PC-9 (cell line): ENCODE results near the gene CRTC3. TPM values are rescaled to one million over a fixed set of nuclear protein-coding genes. Genes with fewer than 3 reads are reported as not detected.
A peak's percentile ranks its signal among the peaks of the same experiment; 100 is the strongest.

ENCODE experiments used
- Bru-seq: library from RNA; stranded (reverse); fragments of 400-500 nt; gene quantifications from one replicate; lab custom pipeline; 2021; lab: Mats Ljungman, UMichigan
- BruChase-seq, 2 experiments: library from RNA; stranded (reverse); fragments of 400-500 nt; gene quantifications; one replicate each; lab custom pipeline; 2021; lab: Mats Ljungman, UMichigan
- BruUV-seq: library from RNA; stranded (reverse); fragments of 400-500 nt; replicated peaks from 2 replicates; lab custom pipeline; 2021; lab: Mats Ljungman, UMichigan
- CTCF ChIA-PET: fragments of 300-600 bp; sonication (Branson Sonifier 250); formaldehyde crosslinking; loops from one replicate; lab custom pipeline; 2022; ENCODE audit warnings: antibody characterized with exemption; lab: Charles Lee
- POLR2A ChIA-PET: fragments of 300-600 bp; sonication (Branson Sonifier 250); formaldehyde crosslinking; loops from one replicate; lab custom pipeline; 2022; ENCODE audit warnings: antibody characterized with exemption; ENCODE audit not compliant: unreplicated experiment; lab: Charles Lee
- DNase-seq, 2 experiments: peaks; one replicate each; pipeline versions ENCODE4 v3.0.0 to v3.0.0-alpha.2; 2015 to 2022; ENCODE audit warnings: mixed read lengths in 1 of 2
- H2AFZ ChIP-seq: fragments of 200-600 bp; sonication (generic); 2 replicates; pipeline ENCODE4 v1.8.1; 2017; ENCODE audit warnings: antibody characterized with exemption
- H3F3A ChIP-seq: fragments of 200-600 bp; sonication (generic); 2 replicates; pipeline ENCODE4 v1.8.1; 2017; ENCODE audit warnings: antibody characterized with exemption, mild to moderate bottlenecking, low read depth; ENCODE audit not compliant: insufficient read depth
- H3K27ac ChIP-seq: fragments of 200-600 bp; sonication (generic); 2 replicates; pipeline ENCODE4 v1.6.1; 2016; ENCODE audit warnings: mixed run types
- H3K27me3 ChIP-seq: fragments of 200-600 bp; sonication (generic); 2 replicates; pipeline ENCODE4 v1.6.1; 2016; ENCODE audit warnings: low read depth, mixed run types; ENCODE audit not compliant: insufficient read depth
- H3K36me3 ChIP-seq: fragments of 200-600 bp; sonication (generic); 2 replicates; pipeline ENCODE4 v1.6.1; 2016; ENCODE audit warnings: low read depth, mixed run types
- H3K4me1 ChIP-seq: fragments of 200-600 bp; sonication (generic); replicated peaks from 2 replicates; pipeline ENCODE4 v1.6.1; 2016; ENCODE audit warnings: mixed run types; ENCODE audit not compliant: insufficient read depth
- H3K4me2 ChIP-seq: fragments of 200-600 bp; sonication (generic); 2 replicates; pipeline ENCODE4 v1.6.1; 2017; ENCODE audit warnings: mixed run types
- H3K4me3 ChIP-seq: fragments of 200-600 bp; sonication (generic); 2 replicates; pipeline ENCODE4 v1.6.1; 2016; ENCODE audit warnings: mixed run types
- H3K79me2 ChIP-seq: fragments of 200-600 bp; sonication (generic); 2 replicates; pipeline ENCODE4 v1.6.1; 2017; ENCODE audit warnings: low read depth, mixed run types
- H3K9me2 ChIP-seq: fragments of 200-600 bp; sonication (generic); 2 replicates; pipeline ENCODE4 v1.8.1; 2017; ENCODE audit warnings: mild to moderate bottlenecking; ENCODE audit not compliant: insufficient read depth
- H3K9me3 ChIP-seq: fragments of 200-600 bp; sonication (generic); 2 replicates; pipeline ENCODE4 v1.8.1; 2016; ENCODE audit warnings: low read depth; ENCODE audit not compliant: insufficient read depth
- H4K20me1 ChIP-seq: fragments of 200-600 bp; sonication (generic); 2 replicates; pipeline ENCODE4 v1.8.1; 2017; ENCODE audit not compliant: insufficient read depth
- EZH2 ChIP-seq: fragments of 200-600 bp; sonication (generic); IDR thresholded peaks from 2 replicates; pipeline ENCODE4 v1.8.0; 2017; ENCODE audit warnings: antibody characterized with exemption, low read depth
- intact Hi-C: fragments of 100-400 bp; cut with micrococcal nuclease; formaldehyde crosslinking; loops from one replicate; pipeline ENCODE4 v1.10.0; 2022; ENCODE audit not compliant: unreplicated experiment
- long read RNA-seq: library from polyadenylated mRNA; stranded (forward); transcript quantifications from one replicate; pipeline ENCODE4 v2.0.0, GENCODE V29; 2022
- total RNA-seq: library from RNA; stranded (reverse); gene quantifications from 2 replicates; pipeline ENCODE4 v1.2.3, GENCODE V29; 2021
- TF ChIP-seq, protein P1 (sequence below): fragments of 200-600 bp; sonication (generic); conservative IDR thresholded peaks from 2 replicates; pipeline ENCODE4 v1.6.1; 2017; ENCODE audit warnings: mixed run types, antibody characterized with exemption, mild to moderate bottlenecking, moderate library complexity

The CRTC3 gene, protein sequence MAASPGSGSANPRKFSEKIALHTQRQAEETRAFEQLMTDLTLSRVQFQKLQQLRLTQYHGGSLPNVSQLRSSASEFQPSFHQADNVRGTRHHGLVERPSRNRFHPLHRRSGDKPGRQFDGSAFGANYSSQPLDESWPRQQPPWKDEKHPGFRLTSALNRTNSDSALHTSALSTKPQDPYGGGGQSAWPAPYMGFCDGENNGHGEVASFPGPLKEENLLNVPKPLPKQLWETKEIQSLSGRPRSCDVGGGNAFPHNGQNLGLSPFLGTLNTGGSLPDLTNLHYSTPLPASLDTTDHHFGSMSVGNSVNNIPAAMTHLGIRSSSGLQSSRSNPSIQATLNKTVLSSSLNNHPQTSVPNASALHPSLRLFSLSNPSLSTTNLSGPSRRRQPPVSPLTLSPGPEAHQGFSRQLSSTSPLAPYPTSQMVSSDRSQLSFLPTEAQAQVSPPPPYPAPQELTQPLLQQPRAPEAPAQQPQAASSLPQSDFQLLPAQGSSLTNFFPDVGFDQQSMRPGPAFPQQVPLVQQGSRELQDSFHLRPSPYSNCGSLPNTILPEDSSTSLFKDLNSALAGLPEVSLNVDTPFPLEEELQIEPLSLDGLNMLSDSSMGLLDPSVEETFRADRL
- 18.6 and 22.4 TPM in 2 replicates for total RNA-seq
- percentile 66 among the genes with signal in this experiment for Bru-seq, nascent RNA
- BruChase-seq, experiment 1, labeled RNA remaining after a 2-hour chase: percentile 65 among the genes with signal in this experiment
- percentile 59 among the genes with signal in this experiment for BruChase-seq, experiment 2, labeled RNA remaining after a 6-hour chase
- long read RNA-seq, partial matches to known transcripts: 0 of 7 reads
- long read RNA-seq, other reads (novel, unspliced or antisense): 7 of 7 reads

DNA sequence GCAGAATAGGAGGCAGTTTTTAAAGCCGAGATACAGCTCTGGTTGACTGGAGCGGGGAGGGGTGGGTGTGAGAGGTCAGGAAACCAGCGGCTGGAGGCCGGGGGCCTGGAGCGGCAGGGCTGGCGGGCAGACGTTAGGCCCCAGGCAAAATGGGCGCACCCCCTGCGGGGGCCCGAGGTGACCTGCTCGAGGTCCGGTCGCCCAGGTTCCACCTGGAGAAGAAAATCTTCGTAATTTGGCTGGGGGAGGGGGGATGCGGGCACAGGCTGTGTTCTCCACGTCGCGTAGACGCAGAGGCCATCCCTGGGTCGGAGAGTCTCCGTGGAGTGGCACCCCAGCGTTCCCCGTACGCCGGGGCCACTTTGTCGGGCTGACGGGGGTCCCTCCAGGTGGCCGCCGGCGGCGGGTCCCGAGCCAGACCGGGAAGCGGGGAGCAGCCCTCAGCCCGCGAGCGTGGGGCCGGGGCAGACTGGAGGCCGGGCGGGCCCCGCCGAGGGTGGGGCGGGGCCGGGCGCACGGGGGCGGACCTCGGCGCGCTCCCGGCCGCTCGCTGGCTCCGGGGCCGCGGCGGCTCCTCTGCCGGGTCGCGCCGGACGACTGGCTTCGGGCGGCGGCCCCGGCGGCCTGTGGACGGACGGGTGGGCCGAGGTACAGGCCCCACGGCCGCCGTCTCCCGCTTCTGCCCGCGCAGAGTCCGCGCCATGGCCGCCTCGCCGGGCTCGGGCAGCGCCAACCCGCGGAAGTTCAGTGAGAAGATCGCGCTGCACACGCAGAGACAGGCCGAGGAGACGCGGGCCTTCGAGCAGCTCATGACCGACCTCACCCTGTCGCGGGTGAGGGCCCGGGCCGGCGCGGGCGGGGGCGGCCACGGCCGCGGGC, at the start of gene CRTC3:
Gene CRTC3, plus strand, starts transcription at position 553 of the 879 bp plus-strand sequence. Its CDS starts 149 bp downstream, at position 702.
- Histone ChIP-seq H3K36me3 (no peaks in the 10 kb centered on the region), H3K79me2 (peaks cover 39% of the 10 kb centered on the region), H3K4me2 (peak within 1 kb of the TSS; percentile 81), H3K27ac (no peak within 1 kb of the TSS), H3K4me3 (peak within 1 kb of the TSS; percentile 61), H3K9me3 (no peaks in the 10 kb centered on the region), H3F3A (peaks cover 8% of the 10 kb centered on the region; the same call in 1 of the 2 replicates), H2AFZ (peak within 1 kb of the TSS; percentile 86), H4K20me1 (0 out of 2 replicates have a peak, but pooled peaks cover 4% of the 10 kb centered on the region), H3K4me1 (peaks cover 18% of the 10 kb centered on the region), H3K27me3 (no peaks in the 10 kb centered on the region), H3K9me2 (no peaks in the 10 kb centered on the region)
- intact Hi-C loops: no loop called here
- POLR2A ChIA-PET: interaction anchor here (0.6 kb wide), 1 partner anchor 612 kb away, joined by 12 read pairs; no protein-coding TSS in a partner anchor
- TF ChIP-seq EZH2: no peak
- TF ChIP-seq, protein P1, sequence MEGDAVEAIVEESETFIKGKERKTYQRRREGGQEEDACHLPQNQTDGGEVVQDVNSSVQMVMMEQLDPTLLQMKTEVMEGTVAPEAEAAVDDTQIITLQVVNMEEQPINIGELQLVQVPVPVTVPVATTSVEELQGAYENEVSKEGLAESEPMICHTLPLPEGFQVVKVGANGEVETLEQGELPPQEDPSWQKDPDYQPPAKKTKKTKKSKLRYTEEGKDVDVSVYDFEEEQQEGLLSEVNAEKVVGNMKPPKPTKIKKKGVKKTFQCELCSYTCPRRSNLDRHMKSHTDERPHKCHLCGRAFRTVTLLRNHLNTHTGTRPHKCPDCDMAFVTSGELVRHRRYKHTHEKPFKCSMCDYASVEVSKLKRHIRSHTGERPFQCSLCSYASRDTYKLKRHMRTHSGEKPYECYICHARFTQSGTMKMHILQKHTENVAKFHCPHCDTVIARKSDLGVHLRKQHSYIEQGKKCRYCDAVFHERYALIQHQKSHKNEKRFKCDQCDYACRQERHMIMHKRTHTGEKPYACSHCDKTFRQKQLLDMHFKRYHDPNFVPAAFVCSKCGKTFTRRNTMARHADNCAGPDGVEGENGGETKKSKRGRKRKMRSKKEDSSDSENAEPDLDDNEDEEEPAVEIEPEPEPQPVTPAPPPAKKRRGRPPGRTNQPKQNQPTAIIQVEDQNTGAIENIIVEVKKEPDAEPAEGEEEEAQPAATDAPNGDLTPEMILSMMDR: no peak
- DNase-seq: peak in 1 of 2 experiments; percentile 51
- CTCF ChIA-PET: interaction anchor here (0.6 to 0.8 kb wide), 3 partner anchors 94 to 1576 kb away, joined by 5 to 17 read pairs (median 5); no protein-coding TSS in a partner anchor
- BruUV-seq: TSS peak; percentile 85

DNA sequence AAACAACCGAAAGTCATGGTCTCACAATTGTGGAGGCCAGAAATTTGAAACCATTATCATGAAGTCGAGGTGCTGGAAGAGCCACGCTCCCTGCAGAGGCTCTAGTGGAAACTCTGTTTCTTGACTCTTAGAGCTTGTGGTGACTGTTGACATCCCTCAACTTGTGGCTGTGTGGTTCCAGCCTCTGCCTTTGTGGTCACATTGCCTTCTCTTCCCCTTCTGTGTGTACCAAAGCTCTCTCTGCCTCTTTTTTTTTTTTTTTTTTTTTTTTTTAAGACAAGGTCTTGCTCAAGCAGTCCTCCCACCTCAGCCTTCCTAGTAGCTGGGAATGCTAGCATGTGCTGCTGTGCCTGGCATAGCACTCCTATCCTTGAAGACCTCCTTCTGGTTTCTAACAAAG, 48.7 kb upstream of the CRTC3 start:
- CTCF ChIA-PET: interaction anchor here (0.6 to 2.7 kb wide), 4 partner anchors 33 to 161 kb away, joined by 4 to 24 read pairs (median 4); no protein-coding TSS in a partner anchor
- Histone ChIP-seq H3K4me2 (peak overlapping the region; percentile 71; the same call in 1 of the 2 replicates), H2AFZ (no peak overlapping the region), H4K20me1 (no peaks in the 10 kb centered on the region), H3K9me2 (no peaks in the 10 kb centered on the region), H3K27me3 (no peaks in the 10 kb centered on the region), H3K4me3 (no peak overlapping the region), H3K9me3 (no peaks in the 10 kb centered on the region), H3K27ac (peak overlapping the region; percentile 87), H3F3A (peaks cover 54% of the 10 kb centered on the region), H3K4me1 (peaks cover 54% of the 10 kb centered on the region), H3K79me2 (peaks cover 13% of the 10 kb centered on the region; the same call in 1 of the 2 replicates), H3K36me3 (peaks cover 53% of the 10 kb centered on the region)
- TF ChIP-seq, protein P1: no peak
- TF ChIP-seq EZH2: no peak
- intact Hi-C loops: loop anchor here (10.0 kb wide), 1 partner anchor 454 kb away; the partner anchor contains the start of genes HDDC3 and UNC45A
- DNase-seq: no peak
- POLR2A ChIA-PET: interaction anchor here (1.0 to 1.3 kb wide), 2 partner anchors 93 to 161 kb away, joined by 3 to 7 read pairs; no protein-coding TSS in a partner anchor
- BruUV-seq: no TSS peak
